ENCODE data around the gene XPNPEP1. TPM values are rescaled to one million over a fixed set of nuclear protein-coding genes. Genes with fewer than 3 reads are reported as not detected.

The XPNPEP1 gene
- total RNA-seq, 6 experiments from 2014 or later, result 13.9 to 57.8 (median 29.4) TPM

GRCh38 chr10:109898007-109898406 is 25.3 kb downstream of the XPNPEP1 start:
- Histone ChIP-seq H3K27ac (peak overlapping the region in 1 of 3 donors; percentile 41), H3K4me3 (no peak overlapping the region), H3K36me3 (peaks cover 0 to 3% (median 0%) of the 10 kb centered on the region in 4 donors), H3K9me3 (no peaks in the 10 kb centered on the region), H3K4me1 (peaks cover 0 to 39% (median 4%) of the 10 kb centered on the region in 4 donors), H3K27me3 (no peaks in the 10 kb centered on the region)
- no peak for TF ChIP-seq POLR2A (IDR thresholded peaks at IDR 0.05)
- TF ChIP-seq CTCF (IDR thresholded peaks at IDR 0.05), result no peak
- ATAC-seq (no peak), DNase-seq (no peak)
- 91% methylated on average over 6 of the region's 6 CpGs for WGBS (ENCODE audit: insufficient coverage, low coverage, low lambda C conversion rate, missing lambda C conversion rate)
- intact Hi-C loops (cut with DNase I), result no loop called here

- DNase-seq (no peak), ATAC-seq (no peak)
- intact Hi-C loops (cut with DNase I), result no loop called here
- Histone ChIP-seq H3K9me3 (no peaks in the 10 kb centered on the region), H3K4me1 (peaks cover 0 to 50% (median 4%) of the 10 kb centered on the region in 4 donors), H3K27me3 (no peaks in the 10 kb centered on the region), H3K36me3 (peaks cover 0 to 7% (median under 1%) of the 10 kb centered on the region in 4 donors), H3K27ac (no peak overlapping the region), H3K4me3 (no peak overlapping the region)
- TF ChIP-seq CTCF (IDR thresholded peaks at IDR 0.05) (no peak), POLR2A (IDR thresholded peaks at IDR 0.05) (no peak)
Observed at GRCh38 chr10:109895848-109896247, 27.5 kb downstream of the XPNPEP1 start.

- Histone ChIP-seq H3K4me3 (no peak overlapping the region), H3K36me3 (peaks cover 0 to 11% (median under 1%) of the 10 kb centered on the region in 4 donors), H3K27me3 (no peaks in the 10 kb centered on the region), H3K9me3 (no peaks in the 10 kb centered on the region), H3K4me1 (peaks cover 0 to 47% (median 4%) of the 10 kb centered on the region in 4 donors), H3K27ac (peak overlapping the region in 1 of 3 donors; percentile 18)
- peak in 2 of 4 donors; percentile 11 to 42 for ATAC-seq
- intact Hi-C loops (cut with DNase I), result no loop called here
- WGBS (ENCODE audit: insufficient coverage, low coverage, low lambda C conversion rate, missing lambda C conversion rate), result 73% methylated on average over 5 of the region's 7 CpGs
- DNase-seq, result no peak
- no peak for TF ChIP-seq CTCF (IDR thresholded peaks at IDR 0.05)
- TF ChIP-seq POLR2A (IDR thresholded peaks at IDR 0.05), result no peak
Observed at GRCh38 chr10:109895095-109895818, 28.1 kb downstream of the XPNPEP1 start.

- WGBS (ENCODE audit: insufficient coverage, low coverage, low lambda C conversion rate, missing lambda C conversion rate), result 42% methylated on average over 4 of the region's 5 CpGs
- TF ChIP-seq POLR2A (IDR thresholded peaks at IDR 0.05), result no peak
- TF ChIP-seq CTCF (IDR thresholded peaks at IDR 0.05), result no peak
- DNase-seq (peak in 2 of 3 donors; percentile 40 to 78), ATAC-seq (peak; percentile 60 to 82 (median 68))
- Histone ChIP-seq H3K36me3 (peaks cover 0 to 11% (median 2%) of the 10 kb centered on the region in 4 donors), H3K4me3 (no peak overlapping the region), H3K27ac (peak overlapping the region in 1 of 3 donors; percentile 18), H3K9me3 (no peaks in the 10 kb centered on the region), H3K27me3 (no peaks in the 10 kb centered on the region), H3K4me1 (peaks cover 0 to 40% (median 0%) of the 10 kb centered on the region in 4 donors)
- intact Hi-C loops (cut with DNase I), result no loop called here
Observed at GRCh38 chr10:109894516-109894915, 28.8 kb downstream of the XPNPEP1 start.
